SU-DHL-6 (cell line): ENCODE results near the gene FLYWCH1.

Experiments
- H2AFZ ChIP-seq: fragments of 200-600 bp; sonication (generic); 2 replicates; pipeline ENCODE4 v1.6.1; 2014; ENCODE audit warnings: low read depth, mild to moderate bottlenecking, moderate library complexity, mixed read lengths, antibody characterized with exemption, low read length; ENCODE audit not compliant: severe bottlenecking
- H3F3A ChIP-seq: fragments of 200-600 bp; shearing (Covaris generic); 2 replicates; pipeline ENCODE4 v1.6.0; 2016; ENCODE audit warnings: antibody characterized with exemption, mild to moderate bottlenecking; ENCODE audit not compliant: insufficient read depth
- H3K27ac ChIP-seq: fragments of 200-600 bp; sonication (generic); 2 replicates; pipeline ENCODE4 v1.5.1; 2016; ENCODE audit warnings: low read depth, mild to moderate bottlenecking, low read length, moderate library complexity, mixed read lengths
- H3K27me3 ChIP-seq: fragments of 200-600 bp; sonication (generic), shearing (Covaris generic); 2 replicates; pipeline ENCODE4 v1.6.0; 2014; ENCODE audit warnings: mild to moderate bottlenecking, low read length
- H3K36me3 ChIP-seq: fragments of 200-600 bp; sonication (generic); 2 replicates; pipeline ENCODE4 v1.6.1; 2014; ENCODE audit warnings: mild to moderate bottlenecking, low read length, mixed read lengths
- H3K4me2 ChIP-seq: fragments of 300-600, 200-600 bp; shearing (Covaris generic), sonication (generic); 2 replicates; pipeline ENCODE4 v1.6.0; 2014; ENCODE audit warnings: low read length, low read depth, mild to moderate bottlenecking; ENCODE audit not compliant: poor library complexity, severe bottlenecking
- H3K4me3 ChIP-seq: fragments of 200-600 bp; sonication (generic); 2 replicates; pipeline ENCODE4 v1.5.1; 2014; ENCODE audit warnings: antibody characterized with exemption, low read length, mild to moderate bottlenecking, mixed read lengths; ENCODE audit not compliant: insufficient read depth, poor library complexity, severe bottlenecking
- H3K79me2 ChIP-seq: fragments of 200-600 bp; sonication (generic); 2 replicates; pipeline ENCODE4 v1.6.1; 2014; ENCODE audit warnings: mild to moderate bottlenecking, low read length, moderate library complexity; ENCODE audit not compliant: insufficient read depth
- H3K9ac ChIP-seq: fragments of 200-600 bp; sonication (generic); 2 replicates; pipeline ENCODE4 v1.7.0; 2014; ENCODE audit warnings: mild to moderate bottlenecking, low read length
- H3K9me2 ChIP-seq: fragments of 200-600 bp; sonication (generic); replicated peaks from 2 replicates; pipeline ENCODE4 v1.6.1; 2014; ENCODE audit warnings: low read length; ENCODE audit not compliant: insufficient read depth
- H3K9me3 ChIP-seq: fragments of 200-600 bp; sonication (generic); 2 replicates; pipeline ENCODE4 v1.6.1; 2014; ENCODE audit warnings: low read length, mixed read lengths; ENCODE audit not compliant: insufficient read depth
- H4K20me1 ChIP-seq: fragments of 200-600 bp; sonication (generic); 2 replicates; pipeline ENCODE4 v1.6.1; 2014; ENCODE audit warnings: low read depth, mild to moderate bottlenecking, antibody characterized with exemption, low read length, moderate library complexity, mixed read lengths
- CTCF ChIP-seq: fragments of 200-600 bp; sonication (generic); IDR thresholded peaks from one replicate; pipeline ENCODE4 v1.5.1; 2017; ENCODE audit warnings: antibody characterized with exemption, mild to moderate bottlenecking, low read length, moderate library complexity; ENCODE audit not compliant: insufficient read depth, poor library complexity, severe bottlenecking
- EZH2phosphoT487 ChIP-seq: fragments of 200-600 bp; sonication (generic), shearing (Covaris generic); conservative IDR thresholded peaks from 2 replicates; pipeline ENCODE4 v1.6.1; 2018; ENCODE audit warnings: mild to moderate bottlenecking, antibody characterized with exemption, low read length, moderate library complexity, mixed read lengths

The FLYWCH1 gene

GRCh38 chr16:2975161-2975795, 63.5 kb downstream of the FLYWCH1 start:
- H4K20me1 ChIP-seq = peaks cover 4% of the 10 kb centered on the region; the same call in 1 of the 2 replicates
- H3K36me3 ChIP-seq = no peaks in the 10 kb centered on the region
- no peak overlapping the region for H3K27ac ChIP-seq

GRCh38 chr16:2976201-2976600, 64.5 kb downstream of the FLYWCH1 start:
- Histone ChIP-seq H3K4me2 (no peak overlapping the region), H3K36me3 (no peaks in the 10 kb centered on the region), H3K9ac (no peak overlapping the region), H4K20me1 (peaks cover 4% of the 10 kb centered on the region; the same call in 1 of the 2 replicates), H2AFZ (no peak overlapping the region), H3K4me3 (no peak overlapping the region), H3K9me3 (no peaks in the 10 kb centered on the region), H3K9me2 (no peaks in the 10 kb centered on the region), H3K27me3 (no peaks in the 10 kb centered on the region), H3K27ac (no peak overlapping the region), H3K79me2 (peaks cover 28% of the 10 kb centered on the region), H3F3A (peaks cover 31% of the 10 kb centered on the region)
- TF ChIP-seq CTCF = no peak
- no peak for TF ChIP-seq EZH2phosphoT487

More at GRCh38 chr16:2975161-2975795, 63.5 kb downstream of the FLYWCH1 start:
- TF ChIP-seq EZH2phosphoT487 = no peak
- Histone ChIP-seq H2AFZ (no peak overlapping the region), H3K27me3 (no peaks in the 10 kb centered on the region), H3F3A (peaks cover 40% of the 10 kb centered on the region), H3K9me2 (no peaks in the 10 kb centered on the region), H3K9me3 (no peaks in the 10 kb centered on the region), H3K9ac (no peak overlapping the region), H3K4me3 (no peak overlapping the region), H3K79me2 (peaks cover 37% of the 10 kb centered on the region), H3K4me2 (no peak overlapping the region)

GRCh38 chr16:2976673-2977072, 64.9 kb downstream of the FLYWCH1 start:
- H3K4me3 ChIP-seq = no peak overlapping the region
- no peak overlapping the region for H2AFZ ChIP-seq
- peaks cover 23% of the 10 kb centered on the region for H3K79me2 ChIP-seq
- no peak overlapping the region for H3K9ac ChIP-seq
- no peak overlapping the region for H3K27ac ChIP-seq
- peaks cover 28% of the 10 kb centered on the region for H3F3A ChIP-seq
- no peaks in the 10 kb centered on the region for H3K9me2 ChIP-seq
- H4K20me1 ChIP-seq = peaks cover 4% of the 10 kb centered on the region; the same call in 1 of the 2 replicates
- no peaks in the 10 kb centered on the region for H3K36me3 ChIP-seq
- no peaks in the 10 kb centered on the region for H3K9me3 ChIP-seq
- H3K4me2 ChIP-seq = no peak overlapping the region
- TF ChIP-seq CTCF (no peak), EZH2phosphoT487 (no peak)
- H3K27me3 ChIP-seq = no peaks in the 10 kb centered on the region

GRCh38 chr16:2977440-2977839, 65.7 kb downstream of the FLYWCH1 start:
- Histone ChIP-seq H3K27ac (no peak overlapping the region), H3F3A (peaks cover 28% of the 10 kb centered on the region)

More at GRCh38 chr16:2977440-2977839, 65.7 kb downstream of the FLYWCH1 start:
- no peak overlapping the region; the same call in 1 of the 2 replicates for H3K9ac ChIP-seq
- H3K36me3 ChIP-seq = no peaks in the 10 kb centered on the region
- no peaks in the 10 kb centered on the region for H3K27me3 ChIP-seq
- no peak overlapping the region for H3K4me3 ChIP-seq
- H3K79me2 ChIP-seq = peaks cover 23% of the 10 kb centered on the region
- TF ChIP-seq EZH2phosphoT487 (no peak), CTCF (no peak)
- no peaks in the 10 kb centered on the region for H4K20me1 ChIP-seq
- H3K9me2 ChIP-seq = no peaks in the 10 kb centered on the region
- no peak overlapping the region for H3K4me2 ChIP-seq
- H3K9me3 ChIP-seq = no peaks in the 10 kb centered on the region
- no peak overlapping the region for H2AFZ ChIP-seq
